T-helper 22 cell (primary cell): ENCODE results near the gene ERCC6.

ENCODE experiments used
- DNase-seq: peaks from one replicate; pipeline ENCODE4 v3.0.0-alpha.2; 2020; ENCODE audit warnings: low read depth

The ERCC6 gene

DNA sequence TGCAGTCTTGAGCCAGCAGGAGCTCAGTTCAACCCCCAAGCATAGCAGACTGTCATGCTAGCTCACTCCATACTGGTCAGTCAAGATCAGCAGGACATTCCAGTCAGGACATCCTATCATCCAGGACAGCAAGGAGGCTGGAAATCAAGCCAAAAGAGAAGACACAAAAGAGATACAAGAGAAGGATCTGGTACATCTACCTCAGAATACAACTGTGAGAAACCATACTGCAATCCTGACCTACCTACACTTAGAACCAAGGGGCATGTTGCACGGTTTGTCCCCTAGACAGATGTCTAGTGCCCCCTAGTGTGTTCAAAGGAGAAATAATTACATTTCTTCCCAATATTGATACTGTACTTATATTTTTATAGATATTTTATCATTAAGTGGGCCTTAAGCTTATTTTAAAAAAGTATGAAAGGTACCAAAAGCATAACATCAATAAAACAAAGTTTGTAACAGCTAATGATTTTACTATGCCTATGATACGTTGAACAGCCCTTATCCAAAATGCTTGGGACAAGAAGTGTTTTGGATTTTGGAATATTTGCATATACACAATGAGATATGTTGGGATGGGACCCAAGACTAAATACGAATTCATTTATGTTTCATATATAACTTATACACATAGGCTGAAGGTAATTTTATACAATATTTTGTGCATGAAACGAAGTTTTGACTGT lies 26.7 kb downstream of the ERCC6 start:
- no peak for DNase-seq

DNA sequence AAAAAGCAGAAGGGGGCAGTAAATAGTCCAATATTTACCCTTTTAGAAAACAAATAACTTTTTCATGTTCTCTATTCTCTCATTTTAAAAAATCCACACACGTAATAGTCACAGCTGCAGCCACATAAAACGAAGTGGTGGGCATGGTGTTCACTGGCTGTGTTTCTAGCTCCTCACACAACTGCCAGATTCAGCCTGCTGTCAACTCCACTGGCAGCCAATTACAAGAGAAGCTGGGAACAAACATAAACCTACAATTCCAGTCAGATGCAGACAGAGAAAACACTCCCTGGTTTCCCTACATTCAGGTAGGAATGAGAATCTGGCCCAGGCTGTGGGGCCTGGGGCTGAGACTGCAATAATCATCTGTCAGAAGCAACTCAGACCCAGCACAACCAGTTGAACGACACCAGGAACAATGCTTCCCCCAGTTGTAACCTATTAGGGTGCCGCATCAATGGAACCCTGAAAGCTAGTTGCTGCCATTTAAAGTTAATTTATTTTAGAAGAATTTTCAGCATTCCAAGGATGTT lies 29.1 kb downstream of the ERCC6 start:
- no peak for DNase-seq

DNA sequence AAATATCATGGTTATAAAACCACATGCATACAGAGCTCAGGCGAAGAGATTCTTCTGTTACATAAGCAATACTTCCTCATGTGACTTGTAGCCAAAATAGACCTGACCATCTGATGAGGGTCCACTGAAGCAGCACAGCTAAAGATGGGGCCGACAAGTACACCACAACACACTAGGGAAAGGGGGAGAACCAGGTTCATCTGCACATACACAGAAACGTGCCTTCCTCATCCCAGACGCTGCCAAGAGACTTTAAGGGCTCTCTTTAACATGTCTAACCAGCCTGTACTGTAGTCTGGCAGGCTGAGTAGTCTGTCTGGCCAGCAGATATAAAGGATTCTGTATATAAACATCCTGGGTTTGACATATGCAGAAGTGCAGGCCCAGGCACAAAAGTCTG lies 30.3 kb downstream of the ERCC6 start:
- DNase-seq = no peak

DNA sequence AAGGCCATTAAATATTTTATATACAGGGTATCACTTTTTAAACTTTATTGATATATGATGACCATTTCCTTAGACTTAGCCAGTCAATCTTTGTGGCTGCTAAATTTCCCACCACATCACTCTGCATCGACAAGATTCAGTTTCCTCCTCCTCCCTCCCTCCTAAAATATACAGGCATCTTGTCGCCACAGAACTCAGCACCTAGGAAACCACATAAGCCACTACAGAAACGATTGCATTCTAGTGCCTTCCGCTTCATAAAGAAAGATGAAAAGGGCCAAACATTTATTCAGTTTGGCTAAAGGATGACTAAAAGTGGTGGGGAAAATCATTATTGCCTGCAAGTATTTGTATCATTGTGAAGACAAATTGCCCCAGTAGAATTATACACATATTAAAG lies 30.7 kb downstream of the ERCC6 start:
- DNase-seq = peak; percentile 3

DNA sequence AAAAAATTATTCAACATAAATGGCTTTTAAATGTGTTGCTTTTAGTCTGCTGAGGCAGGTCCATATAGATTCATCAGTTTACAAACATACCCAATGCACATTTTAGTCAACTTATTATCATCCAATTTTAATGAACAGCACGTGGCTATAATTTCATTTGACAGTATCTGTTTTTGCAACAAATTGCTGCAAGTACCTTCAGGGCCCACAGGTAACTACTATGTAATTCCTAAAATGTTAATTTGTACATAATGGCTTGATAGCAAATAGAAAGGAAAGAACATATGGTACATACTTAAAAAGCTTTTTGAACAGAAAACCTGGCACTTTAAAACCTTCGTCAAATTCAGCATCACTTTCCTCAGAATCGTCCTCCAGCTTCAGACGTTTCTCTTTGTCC lies 33.3 kb downstream of the ERCC6 start:
- no peak for DNase-seq

DNA sequence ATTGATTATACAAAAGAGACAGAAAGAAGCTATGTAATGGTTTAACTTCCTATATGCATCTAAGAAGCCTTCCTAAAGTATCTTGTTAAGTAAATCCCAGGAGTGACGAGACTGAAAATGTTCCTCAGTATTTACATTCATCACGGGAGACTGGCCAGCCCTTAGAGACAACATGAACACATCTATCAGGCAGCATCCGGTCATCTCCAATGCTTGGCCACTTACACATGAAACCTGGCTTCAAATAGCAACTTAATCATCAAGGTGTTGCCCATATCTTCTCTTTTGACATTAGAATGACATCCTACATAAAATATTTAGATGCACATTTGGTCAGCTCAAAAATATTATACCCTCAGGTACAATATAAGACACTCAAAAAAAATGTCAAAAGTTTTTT lies 33.8 kb downstream of the ERCC6 start:
- DNase-seq = no peak

DNA sequence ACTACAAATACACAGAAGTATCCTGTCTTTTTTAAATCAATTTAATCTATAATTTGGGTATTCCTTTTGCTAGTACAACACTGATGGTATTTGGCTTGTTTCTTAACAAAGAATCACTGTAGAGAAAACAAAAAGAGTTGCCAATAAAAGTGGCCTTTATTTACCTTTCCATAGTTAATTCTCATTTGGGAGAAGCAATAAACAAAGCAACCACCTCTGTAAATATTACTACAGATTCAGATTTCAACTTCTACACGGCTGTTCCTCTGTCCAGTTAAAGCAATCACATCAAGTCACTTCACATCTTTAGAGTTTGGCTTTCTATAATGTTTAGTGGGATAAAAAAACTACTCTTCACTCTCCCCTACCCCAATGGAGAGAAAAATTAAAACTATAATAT lies 34.4 kb downstream of the ERCC6 start:
- DNase-seq = no peak

DNA sequence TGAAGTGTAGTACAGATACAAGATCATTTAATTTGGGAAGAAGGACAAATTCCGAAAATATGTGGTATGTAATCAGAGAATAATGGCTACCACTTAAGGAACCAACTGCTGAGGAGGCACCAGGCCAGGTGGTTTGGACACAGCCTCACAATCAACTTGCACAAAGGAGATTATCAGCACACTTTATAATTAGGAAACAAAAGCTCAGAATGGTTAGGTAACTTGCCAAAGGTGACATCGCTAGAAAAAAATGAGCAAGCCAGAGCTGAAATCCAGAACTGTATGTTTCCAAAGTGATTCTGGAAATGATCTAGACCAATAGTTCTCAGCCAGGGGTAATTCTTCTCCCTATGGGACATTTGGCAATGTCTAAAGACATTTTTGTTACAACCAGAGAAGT lies 36.6 kb downstream of the ERCC6 start:
- DNase-seq = no peak

DNA sequence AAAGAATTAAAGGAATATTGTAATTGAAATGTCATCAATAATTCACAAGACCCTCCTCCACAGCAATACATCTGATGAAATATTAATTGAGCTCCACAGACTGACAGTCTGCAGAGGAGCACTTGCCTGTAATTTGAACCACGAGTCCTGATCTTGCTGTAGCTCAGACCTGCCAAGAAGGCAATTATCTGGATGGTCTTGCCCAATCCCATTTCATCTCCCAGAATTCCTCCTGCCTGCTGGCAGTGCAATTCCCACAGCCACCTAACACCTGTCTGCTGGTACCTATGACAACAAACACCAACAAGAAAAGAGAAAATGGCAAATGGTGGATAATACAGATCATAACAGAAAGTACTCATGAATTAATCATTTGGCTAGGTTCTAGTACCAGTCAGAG lies 38.5 kb downstream of the ERCC6 start:
- no peak for DNase-seq

DNA sequence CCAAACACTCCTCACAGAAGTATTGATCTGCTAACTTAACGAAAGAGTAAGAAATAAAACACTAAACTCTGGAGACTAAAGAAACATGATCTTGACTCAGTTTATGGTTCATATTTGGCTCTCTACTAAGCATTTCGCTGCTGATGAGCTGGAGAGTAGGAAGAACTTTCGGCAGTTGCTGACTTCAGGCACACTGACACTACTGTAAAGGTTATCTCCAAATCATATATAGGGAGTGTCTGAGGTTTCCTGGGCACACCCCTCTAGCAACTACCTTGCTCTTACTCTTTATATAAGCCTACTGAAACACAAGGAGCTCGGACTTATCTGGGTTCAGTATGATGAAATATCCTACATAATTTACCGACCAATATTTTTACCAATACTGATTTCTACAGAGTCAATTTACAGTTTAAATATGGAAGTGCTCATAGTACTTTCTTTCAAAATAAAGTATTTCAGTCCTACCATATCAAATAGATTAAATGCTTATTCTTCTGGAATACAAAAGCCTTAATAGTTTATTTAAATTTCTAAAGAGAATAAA lies 39.5 kb downstream of the ERCC6 start:
- no peak for DNase-seq

DNA sequence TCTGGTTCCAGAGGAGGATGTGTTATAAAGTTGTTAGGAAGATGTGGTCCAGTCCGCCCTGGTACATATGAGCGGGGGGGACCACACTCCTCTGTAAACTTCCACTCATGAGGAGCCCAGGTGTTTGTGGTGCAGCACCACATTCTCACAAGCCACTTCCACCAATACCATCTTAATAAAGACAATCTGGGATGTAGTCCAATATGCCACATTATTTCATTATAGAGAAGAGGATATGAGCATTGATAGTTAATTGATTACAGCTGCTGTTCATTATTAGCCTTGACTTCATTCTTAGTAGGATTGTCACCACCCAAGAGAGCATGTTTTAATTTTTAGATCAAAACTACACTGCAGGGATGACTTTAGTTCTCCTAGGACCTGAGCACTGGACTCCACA lies 40.5 kb downstream of the ERCC6 start:
- DNase-seq = no peak

DNA sequence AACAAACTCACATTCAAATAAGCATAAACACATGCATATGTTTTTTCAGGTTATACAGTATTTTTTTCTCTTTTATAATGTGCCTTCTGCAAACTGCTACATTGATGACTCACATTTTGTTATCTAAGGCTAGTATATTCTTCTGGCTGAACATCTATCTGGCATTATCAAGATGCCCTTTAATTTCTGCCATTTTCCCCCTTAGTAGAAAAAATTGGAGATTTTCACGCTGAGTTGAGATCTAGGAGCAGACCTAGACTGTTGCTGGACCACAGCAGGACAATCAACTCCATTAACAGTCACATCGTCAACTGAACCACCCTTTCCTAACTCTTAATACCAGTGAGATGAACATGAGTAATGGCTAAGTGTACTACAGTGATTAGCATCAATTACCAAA lies 41.6 kb downstream of the ERCC6 start:
- no peak for DNase-seq

DNA sequence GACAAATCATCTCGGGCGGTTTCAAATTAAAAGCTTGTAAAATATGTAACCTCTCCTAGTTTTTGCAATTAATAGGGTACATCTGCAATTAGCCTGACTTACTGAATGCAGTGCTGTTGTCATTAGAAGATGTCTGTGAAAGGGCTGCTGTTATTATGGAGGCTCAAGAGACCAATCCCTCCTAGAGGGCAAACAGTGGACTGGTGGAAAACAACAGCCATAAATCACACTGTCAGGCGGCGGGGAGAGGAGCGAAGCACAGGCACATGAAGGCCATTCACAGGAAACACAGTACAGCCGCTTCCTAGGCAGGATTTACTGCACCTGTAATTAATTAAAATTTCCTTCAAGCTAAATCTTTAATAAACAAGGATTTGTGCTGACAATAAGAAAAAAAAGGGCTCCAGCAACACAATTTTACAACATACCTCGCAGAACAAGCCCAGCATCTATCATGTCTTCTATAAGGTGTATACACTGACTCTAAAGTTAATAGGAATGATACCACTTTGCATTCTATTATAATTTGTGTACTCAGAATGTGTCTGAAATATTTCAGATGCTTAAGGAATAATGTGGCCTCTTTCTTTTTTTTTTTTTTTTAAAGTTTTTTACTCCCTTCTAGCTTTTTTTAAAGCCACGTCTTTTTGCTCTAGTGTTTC lies 50.7 kb downstream of the ERCC6 start:
- DNase-seq = no peak

DNA sequence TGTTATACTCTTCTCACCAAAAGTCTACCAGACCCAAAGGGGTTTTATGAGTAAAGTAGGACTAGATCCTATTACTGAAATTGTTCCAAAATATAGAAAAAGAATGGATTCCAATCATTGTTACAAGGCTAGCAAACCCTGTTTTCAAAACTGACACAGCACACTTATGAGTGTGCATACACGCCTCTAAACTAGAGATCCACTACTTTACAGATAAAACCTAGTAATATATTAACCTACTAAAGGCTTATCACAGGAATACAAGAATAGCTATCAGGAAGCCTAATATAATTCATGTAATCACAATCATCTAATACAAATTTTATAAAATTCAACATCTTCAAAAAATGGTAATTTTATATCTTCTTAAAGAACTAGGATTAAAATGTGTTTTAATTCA lies 52.2 kb downstream of the ERCC6 start:
- no peak for DNase-seq

DNA sequence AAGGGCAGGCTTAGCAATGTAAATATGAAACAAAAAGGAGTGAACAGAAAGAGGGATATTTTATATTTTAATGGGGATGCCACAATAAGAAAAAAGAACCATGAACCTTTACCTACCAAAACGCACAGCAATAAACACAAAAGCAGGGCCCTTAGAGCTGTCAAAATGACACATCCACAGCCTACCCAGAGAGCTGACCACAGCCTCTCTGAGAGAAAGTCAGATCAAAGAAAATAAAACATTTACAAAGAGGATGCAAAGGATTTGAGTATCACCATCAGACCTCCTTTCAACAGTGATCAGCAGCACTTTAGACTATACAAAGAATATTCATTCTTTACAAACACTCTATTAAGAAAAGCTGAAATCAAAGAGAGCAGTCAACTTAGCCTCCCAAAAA lies 52.9 kb downstream of the ERCC6 start:
- DNase-seq = no peak

DNA sequence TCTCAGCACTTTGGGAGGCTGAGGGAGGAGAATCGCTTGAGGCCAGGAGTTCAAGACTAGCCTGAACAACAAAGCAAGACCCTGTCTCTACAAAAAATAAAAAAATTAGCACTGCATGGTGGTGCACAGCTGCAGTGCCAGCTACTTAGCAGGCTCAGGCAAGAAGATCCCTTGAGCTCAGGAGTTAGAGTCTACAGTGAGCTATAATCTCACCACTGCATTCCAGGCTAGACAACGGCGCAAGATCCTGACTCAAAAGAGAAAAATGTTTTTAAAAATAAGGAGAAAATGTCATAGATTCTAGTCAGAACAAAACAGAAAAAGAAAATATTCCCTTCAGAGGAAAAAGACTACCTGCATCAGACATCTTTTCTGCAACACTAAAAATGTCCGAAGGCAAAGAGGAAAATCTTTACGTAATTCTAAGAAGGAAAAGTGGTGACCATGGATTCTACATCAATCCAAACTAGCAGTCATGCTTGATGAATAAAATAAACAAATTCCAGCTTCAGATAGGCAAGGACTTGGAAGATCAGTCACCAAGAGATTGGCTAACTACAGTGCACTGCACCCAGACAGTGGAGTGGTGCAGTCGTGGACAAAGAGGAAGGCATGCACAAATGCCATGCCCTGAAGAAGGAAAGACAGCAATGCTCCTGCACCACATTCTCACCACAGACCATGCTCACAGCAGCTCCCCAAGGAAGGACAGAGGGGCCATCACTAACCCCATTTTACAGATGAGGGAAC lies 54.3 kb downstream of the ERCC6 start:
- DNase-seq = no peak

DNA sequence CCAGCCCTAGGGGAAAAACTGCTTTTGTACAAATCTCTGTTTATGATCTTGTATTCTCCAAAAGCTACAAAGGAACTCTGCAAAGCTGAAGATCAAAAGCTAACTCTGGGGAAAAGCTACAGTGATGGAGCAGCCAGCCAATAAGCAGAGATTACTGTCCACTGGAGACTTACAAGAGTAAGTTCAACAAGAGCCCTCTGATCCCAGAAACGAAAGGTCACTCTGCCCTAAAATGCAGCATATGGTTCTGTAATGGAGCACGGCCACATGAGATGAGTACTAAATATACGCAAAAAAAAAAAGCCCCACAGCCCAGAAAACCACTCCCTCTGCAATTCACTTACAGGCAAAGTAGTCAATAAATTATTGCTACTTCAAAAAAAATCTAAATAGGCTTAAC lies 60.1 kb downstream of the ERCC6 start:
- DNase-seq = no peak

DNA sequence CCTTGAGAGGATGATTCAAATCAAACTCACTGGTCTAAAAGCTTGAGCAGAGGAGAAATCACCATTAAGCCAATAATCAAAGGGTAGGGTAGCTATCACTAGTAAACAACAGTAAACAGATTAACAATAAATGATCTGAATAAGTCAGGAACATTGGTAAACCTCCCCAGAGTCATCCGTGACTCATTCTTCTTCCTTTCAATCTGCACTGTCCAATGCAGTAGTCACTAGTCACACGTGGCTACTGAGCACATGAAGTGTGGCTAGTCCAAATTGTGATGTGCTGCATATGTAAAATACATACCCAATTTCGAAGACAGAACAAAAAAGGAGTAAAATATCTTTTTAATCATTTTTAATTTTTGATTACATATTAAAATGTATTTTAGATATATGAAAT lies 64.0 kb downstream of the ERCC6 start:
- DNase-seq = no peak

DNA sequence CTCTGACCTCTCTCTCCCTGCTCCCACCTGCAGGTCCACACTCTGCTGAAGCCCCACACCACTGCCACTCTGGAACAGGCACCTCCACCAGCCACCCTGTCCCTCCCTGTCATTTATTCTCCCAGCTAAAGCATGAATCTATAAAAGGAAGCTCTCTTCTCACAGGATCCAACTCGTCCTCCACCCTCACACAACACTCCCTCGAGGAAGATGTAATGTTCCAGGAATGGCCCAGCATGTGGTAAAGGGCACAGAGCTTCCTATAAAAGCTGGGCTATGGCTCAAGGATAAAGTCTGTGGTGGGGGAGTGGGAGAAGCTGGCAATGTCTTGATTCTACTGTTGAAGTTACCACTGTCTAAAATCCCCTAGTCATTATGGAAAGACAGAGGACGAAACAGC lies 67.4 kb downstream of the ERCC6 start:
- no peak for DNase-seq

DNA sequence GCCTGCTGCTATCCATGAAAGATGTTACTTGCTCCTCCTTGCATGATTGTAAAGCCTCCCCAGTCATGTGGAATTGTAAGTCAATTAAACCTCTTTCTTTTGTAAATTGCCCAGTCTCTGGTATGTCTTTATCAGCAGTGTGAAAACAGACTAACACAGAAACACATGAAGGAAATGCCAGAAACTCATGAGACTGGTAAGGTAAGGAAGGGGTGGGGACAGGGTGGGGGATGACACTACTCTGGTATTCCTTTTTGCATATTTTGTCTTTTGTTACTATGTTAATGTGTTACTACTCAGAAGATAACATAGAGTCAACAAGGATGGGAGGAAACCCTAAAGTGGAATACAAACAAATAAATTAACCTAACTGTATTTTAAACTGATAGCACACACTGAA lies 73.2 kb downstream of the ERCC6 start:
- DNase-seq = no peak
